ENCODE data around the gene DNMT3A. TPM values are rescaled to one million over a fixed set of nuclear protein-coding genes. Genes with fewer than 3 reads are reported as not detected.

DNMT3A gene
- total and polyA plus RNA-seq, 2 experiments from 2014 or later: 47.2 to 80.4 TPM

DNA sequence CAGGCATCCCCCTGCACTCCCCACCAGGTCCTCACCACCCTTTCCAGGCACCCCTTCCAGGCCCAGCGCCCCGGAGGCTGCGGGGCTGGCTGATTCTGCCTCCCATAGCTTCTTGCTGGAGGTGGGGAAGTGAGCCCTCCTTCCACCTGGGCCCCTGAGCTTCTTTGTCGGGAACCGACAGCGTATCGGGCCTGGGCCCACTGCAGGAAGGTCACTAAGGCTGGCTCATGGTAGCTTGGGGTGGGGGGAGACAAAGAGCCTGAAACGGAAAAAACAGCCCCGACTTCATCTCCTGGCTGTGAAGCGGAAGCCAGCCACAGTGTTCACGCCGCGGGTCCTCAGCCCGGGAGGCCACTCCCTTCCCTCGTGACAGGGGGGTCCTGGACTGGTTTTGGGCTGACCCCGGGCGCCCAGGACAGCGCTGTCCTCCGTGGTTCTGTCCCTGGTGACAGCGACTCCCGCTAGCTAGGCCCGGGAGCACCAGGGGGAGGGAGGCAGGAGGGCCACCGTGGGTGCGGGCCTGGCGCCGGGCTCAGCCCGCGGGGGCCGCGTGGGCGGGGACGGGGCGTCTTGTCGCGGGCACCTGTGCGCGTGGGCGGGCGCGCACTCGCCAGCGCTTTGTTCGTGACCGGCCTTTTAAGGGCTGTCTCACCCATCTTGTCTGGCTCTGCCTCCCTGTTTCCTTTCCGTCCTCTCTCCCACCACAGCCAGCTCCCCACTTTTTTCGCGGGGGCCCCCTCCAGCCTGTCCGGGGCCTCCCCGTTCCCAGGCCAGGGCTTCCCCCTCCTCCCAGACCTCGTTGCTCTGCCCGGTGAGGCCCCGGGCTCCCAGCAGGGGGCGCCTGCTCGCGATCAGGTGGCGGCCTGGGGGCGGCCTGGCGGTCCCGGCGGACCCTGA is 64.9 kb downstream of the DNMT3A start:
- H2AFZ ChIP-seq: peak overlapping the region; percentile 94
- peaks cover 38% of the 10 kb centered on the region for H3K4me1 ChIP-seq (ENCODE audit: insufficient read depth)

More for the DNA sequence above, 64.9 kb downstream of the DNMT3A start:
- Mint-ChIP-seq H3K27ac (peak overlapping the region; percentile 67; the same call in 1 of the 2 replicates), H3K36me3 (ENCODE audit: low read depth) (no peaks in the 10 kb centered on the region; the same call in 2 of the 3 replicates), H3K4me1 (peaks cover 64% of the 10 kb centered on the region), H3K4me3 (peak overlapping the region; percentile 52), H3K27me3 (ENCODE audit: insufficient read depth, low read depth, poor library complexity) (peaks cover 19% of the 10 kb centered on the region), H3K9me3 (no peaks in the 10 kb centered on the region; the same call in 2 of the 3 replicates)
- Histone ChIP-seq H3K9me2 (ENCODE audit: insufficient read depth) (no peaks in the 10 kb centered on the region), H3F3A (replicated peaks; ENCODE audit: low read depth) (peaks cover 10% of the 10 kb centered on the region; the same call in 1 of the 2 replicates), H3K27ac (ENCODE audit: low read depth) (peak overlapping the region; percentile 81; the same call in 1 of the 2 replicates), H3K79me2 (replicated peaks; ENCODE audit: insufficient read depth) (no peaks in the 10 kb centered on the region), H3K4me2 (peak overlapping the region; percentile 93), H4K20me1 (replicated peaks; ENCODE audit: insufficient read depth) (no peaks in the 10 kb centered on the region), H3K27me3 (ENCODE audit: insufficient read depth) (no peaks in the 10 kb centered on the region), H3K36me3 (ENCODE audit: insufficient read depth) (no peaks in the 10 kb centered on the region), H3K4me3 (peak overlapping the region; percentile 69)
- TF ChIP-seq POLR2AphosphoS5 (IDR thresholded peaks at IDR 0.05; ENCODE audit: low read depth): no peak
- TF ChIP-seq, protein P1, sequence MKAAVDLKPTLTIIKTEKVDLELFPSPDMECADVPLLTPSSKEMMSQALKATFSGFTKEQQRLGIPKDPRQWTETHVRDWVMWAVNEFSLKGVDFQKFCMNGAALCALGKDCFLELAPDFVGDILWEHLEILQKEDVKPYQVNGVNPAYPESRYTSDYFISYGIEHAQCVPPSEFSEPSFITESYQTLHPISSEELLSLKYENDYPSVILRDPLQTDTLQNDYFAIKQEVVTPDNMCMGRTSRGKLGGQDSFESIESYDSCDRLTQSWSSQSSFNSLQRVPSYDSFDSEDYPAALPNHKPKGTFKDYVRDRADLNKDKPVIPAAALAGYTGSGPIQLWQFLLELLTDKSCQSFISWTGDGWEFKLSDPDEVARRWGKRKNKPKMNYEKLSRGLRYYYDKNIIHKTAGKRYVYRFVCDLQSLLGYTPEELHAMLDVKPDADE (IDR thresholded peaks at IDR 0.05): no peak
- TF ChIP-seq, protein P2, sequence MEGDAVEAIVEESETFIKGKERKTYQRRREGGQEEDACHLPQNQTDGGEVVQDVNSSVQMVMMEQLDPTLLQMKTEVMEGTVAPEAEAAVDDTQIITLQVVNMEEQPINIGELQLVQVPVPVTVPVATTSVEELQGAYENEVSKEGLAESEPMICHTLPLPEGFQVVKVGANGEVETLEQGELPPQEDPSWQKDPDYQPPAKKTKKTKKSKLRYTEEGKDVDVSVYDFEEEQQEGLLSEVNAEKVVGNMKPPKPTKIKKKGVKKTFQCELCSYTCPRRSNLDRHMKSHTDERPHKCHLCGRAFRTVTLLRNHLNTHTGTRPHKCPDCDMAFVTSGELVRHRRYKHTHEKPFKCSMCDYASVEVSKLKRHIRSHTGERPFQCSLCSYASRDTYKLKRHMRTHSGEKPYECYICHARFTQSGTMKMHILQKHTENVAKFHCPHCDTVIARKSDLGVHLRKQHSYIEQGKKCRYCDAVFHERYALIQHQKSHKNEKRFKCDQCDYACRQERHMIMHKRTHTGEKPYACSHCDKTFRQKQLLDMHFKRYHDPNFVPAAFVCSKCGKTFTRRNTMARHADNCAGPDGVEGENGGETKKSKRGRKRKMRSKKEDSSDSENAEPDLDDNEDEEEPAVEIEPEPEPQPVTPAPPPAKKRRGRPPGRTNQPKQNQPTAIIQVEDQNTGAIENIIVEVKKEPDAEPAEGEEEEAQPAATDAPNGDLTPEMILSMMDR (conservative IDR thresholded peaks at IDR 0.05; ENCODE audit: low read depth in 2 of 2): peak; percentile 78 to 83
- peak; percentile 29; the same call in 1 of the 2 replicates for TF ChIP-seq CREB1 (CRISPR knock-in tag; IDR thresholded peaks at IDR 0.05; ENCODE audit: low read depth)
- TF ChIP-seq, protein P3, sequence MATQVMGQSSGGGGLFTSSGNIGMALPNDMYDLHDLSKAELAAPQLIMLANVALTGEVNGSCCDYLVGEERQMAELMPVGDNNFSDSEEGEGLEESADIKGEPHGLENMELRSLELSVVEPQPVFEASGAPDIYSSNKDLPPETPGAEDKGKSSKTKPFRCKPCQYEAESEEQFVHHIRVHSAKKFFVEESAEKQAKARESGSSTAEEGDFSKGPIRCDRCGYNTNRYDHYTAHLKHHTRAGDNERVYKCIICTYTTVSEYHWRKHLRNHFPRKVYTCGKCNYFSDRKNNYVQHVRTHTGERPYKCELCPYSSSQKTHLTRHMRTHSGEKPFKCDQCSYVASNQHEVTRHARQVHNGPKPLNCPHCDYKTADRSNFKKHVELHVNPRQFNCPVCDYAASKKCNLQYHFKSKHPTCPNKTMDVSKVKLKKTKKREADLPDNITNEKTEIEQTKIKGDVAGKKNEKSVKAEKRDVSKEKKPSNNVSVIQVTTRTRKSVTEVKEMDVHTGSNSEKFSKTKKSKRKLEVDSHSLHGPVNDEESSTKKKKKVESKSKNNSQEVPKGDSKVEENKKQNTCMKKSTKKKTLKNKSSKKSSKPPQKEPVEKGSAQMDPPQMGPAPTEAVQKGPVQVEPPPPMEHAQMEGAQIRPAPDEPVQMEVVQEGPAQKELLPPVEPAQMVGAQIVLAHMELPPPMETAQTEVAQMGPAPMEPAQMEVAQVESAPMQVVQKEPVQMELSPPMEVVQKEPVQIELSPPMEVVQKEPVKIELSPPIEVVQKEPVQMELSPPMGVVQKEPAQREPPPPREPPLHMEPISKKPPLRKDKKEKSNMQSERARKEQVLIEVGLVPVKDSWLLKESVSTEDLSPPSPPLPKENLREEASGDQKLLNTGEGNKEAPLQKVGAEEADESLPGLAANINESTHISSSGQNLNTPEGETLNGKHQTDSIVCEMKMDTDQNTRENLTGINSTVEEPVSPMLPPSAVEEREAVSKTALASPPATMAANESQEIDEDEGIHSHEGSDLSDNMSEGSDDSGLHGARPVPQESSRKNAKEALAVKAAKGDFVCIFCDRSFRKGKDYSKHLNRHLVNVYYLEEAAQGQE (IDR thresholded peaks at IDR 0.05; ENCODE audit: unreplicated experiment): no peak
- peak; percentile 85 for DNase-seq (ENCODE audit: low spot score)
- peak; percentile 75 for ATAC-seq

All from GM23338 (cell line).